GM12878 (cell line): ENCODE results near the gene FBXL22.

ENCODE experiments used
- CEBPB ChIP-seq, 2 experiments: fragments of 150-350 bp in 1 of 2; IDR thresholded peaks; 2 replicates each; pipeline ENCODE4 v1.6.1; 2012 to 2014; ENCODE audit warnings: low read depth in 2 of 2, low read length in 2 of 2, borderline replicate concordance in 1 of 2, inconsistent platforms in 1 of 2
- CREM ChIP-seq: IDR thresholded peaks from 2 replicates; pipeline ENCODE4 v1.6.1; 2014; ENCODE audit warnings: antibody characterized with exemption, low read depth
- CTCF ChIP-seq, 3 experiments: IDR thresholded peaks in 2 of 3; conservative IDR thresholded peaks in 1 of 3; 2 replicates each; pipeline ENCODE4 v1.5.1; 2011; ENCODE audit warnings: low read depth in 3 of 3, low read length in 3 of 3, mild to moderate bottlenecking in 3 of 3, control low read depth in 2 of 3, moderate library complexity in 2 of 3, inconsistent platforms in 1 of 3, mixed read lengths in 1 of 3; ENCODE audit not compliant: control insufficient read depth in 2 of 3, insufficient read depth in 1 of 3; ENCODE audit errors: extremely low read depth in 1 of 3
- E2F8 ChIP-seq: fragments of 450-650 bp; IDR thresholded peaks from 2 replicates; pipeline ENCODE4 v1.6.1; 2018; ENCODE audit warnings: mild to moderate bottlenecking, low read depth, moderate library complexity; ENCODE audit not compliant: partially characterized antibody
- HDAC6 ChIP-seq: fragments of 200-600 bp; sonication (generic); IDR thresholded peaks from one replicate; pipeline ENCODE4 v1.8.0; 2017; ENCODE audit warnings: antibody characterized with exemption; ENCODE audit not compliant: unreplicated experiment
- HDGF ChIP-seq: fragments of 450-650 bp; IDR thresholded peaks from 2 replicates; pipeline ENCODE4 v1.6.1; 2016; ENCODE audit warnings: antibody characterized with exemption
- POLR2A ChIP-seq: IDR thresholded peaks from 2 replicates; pipeline ENCODE4 v1.6.1; 2011; ENCODE audit warnings: low read depth, mild to moderate bottlenecking, low read length
- RAD21 ChIP-seq: IDR thresholded peaks from 2 replicates; pipeline ENCODE4 v1.6.1; 2011; ENCODE audit warnings: mild to moderate bottlenecking, low read depth, low read length, moderate library complexity; ENCODE audit not compliant: insufficient read depth
- RELB ChIP-seq: fragments of 450-650 bp; IDR thresholded peaks from 2 replicates; pipeline ENCODE4 v1.6.1; 2017; ENCODE audit warnings: low read depth, mild to moderate bottlenecking, moderate library complexity
- SIN3A ChIP-seq: IDR thresholded peaks from 2 replicates; pipeline ENCODE4 v1.6.1; 2012; ENCODE audit warnings: low read depth, low read length, improper control_type of control experiment
- ZNF274 ChIP-seq: IDR thresholded peaks from one replicate; pipeline ENCODE4 v1.8.0; 2011; ENCODE audit not compliant: insufficient read length, insufficient read depth

GRCh38 chr15:63623232-63623969 is 26.2 kb downstream of the FBXL22 start:
- TF ChIP-seq HDGF = no peak
- no peak for TF ChIP-seq SIN3A
- TF ChIP-seq CEBPB (IDR thresholded peaks at IDR 0.05; ENCODE audit: borderline replicate concordance in 1 of 2, low read depth in 2 of 2, low read length in 2 of 2) = no peak
- no peak for TF ChIP-seq RAD21
- no peak for TF ChIP-seq CTCF (IDR thresholded peaks at IDR 0.05 in 2 of 3, conservative IDR thresholded peaks at IDR 0.05 in 1 of 3; ENCODE audit: control insufficient read depth in 2 of 3, extremely low read depth in 1 of 3, insufficient read depth in 1 of 3, low read depth in 3 of 3, low read length in 3 of 3)
- TF ChIP-seq RELB = no peak
- TF ChIP-seq POLR2A = no peak
- no peak for TF ChIP-seq CREM
- TF ChIP-seq HDAC6 = no peak
- TF ChIP-seq ZNF274 = no peak
- TF ChIP-seq E2F8 = no peak
